NB4 (cell line): ENCODE results near the gene OTOP1.

Experiments
- MYC ChIP-seq: IDR thresholded peaks from 2 replicates; pipeline ENCODE4 v1.6.1; 2011; ENCODE audit warnings: low read depth, low read length
- POLR2A ChIP-seq: IDR thresholded peaks from 2 replicates; pipeline ENCODE4 v1.6.1; 2011; ENCODE audit warnings: mild to moderate bottlenecking; ENCODE audit not compliant: insufficient read length; ENCODE audit errors: extremely low read depth
- TF ChIP-seq, protein P1 (sequence below): IDR thresholded peaks from one replicate; pipeline ENCODE4 v1.5.1; 2012; ENCODE audit warnings: low read depth, low read length

DNA sequence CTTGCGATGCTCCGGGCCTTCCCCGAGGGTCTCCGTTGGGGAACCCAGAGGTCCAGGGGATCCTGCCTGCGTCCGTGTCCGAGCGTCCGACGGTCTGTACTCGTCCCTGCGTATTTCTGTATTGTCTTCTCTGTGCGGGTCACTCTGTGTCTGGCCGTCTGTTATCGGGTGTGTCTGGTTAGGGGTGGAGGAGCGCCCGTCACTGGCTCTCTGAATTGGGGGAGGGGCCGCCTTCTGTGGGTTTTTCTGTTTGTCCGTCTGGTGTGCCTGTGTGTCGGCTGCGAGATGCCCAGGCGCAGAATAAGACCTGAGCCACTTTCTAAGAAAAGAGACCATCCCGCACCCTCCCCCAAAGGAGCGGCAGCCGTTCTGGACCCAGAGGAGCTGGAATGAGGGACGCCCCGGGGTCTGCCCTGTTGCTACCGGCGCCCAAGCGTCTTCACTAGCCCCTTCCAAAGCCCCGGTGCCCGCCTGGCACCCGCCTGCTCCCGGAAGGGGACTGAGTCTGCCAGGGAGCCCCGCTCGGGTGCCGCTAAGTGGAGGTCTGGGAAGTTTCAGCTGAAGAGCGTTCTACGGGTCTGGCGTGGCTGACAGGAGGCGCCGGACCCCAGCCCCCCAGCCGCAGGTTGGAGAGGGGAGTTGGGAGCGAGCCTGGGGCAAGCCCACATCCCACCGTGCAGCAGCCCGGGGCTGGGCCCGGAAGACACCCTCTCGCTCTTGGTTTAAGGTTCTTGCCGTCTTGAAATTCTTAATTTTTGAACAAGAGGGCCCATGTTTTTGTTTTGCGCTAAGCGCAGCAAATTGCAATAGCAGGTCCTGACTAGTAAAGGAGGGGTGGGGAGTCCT lies 1.0 kb upstream of the OTOP1 start:
- TF ChIP-seq, protein P1, sequence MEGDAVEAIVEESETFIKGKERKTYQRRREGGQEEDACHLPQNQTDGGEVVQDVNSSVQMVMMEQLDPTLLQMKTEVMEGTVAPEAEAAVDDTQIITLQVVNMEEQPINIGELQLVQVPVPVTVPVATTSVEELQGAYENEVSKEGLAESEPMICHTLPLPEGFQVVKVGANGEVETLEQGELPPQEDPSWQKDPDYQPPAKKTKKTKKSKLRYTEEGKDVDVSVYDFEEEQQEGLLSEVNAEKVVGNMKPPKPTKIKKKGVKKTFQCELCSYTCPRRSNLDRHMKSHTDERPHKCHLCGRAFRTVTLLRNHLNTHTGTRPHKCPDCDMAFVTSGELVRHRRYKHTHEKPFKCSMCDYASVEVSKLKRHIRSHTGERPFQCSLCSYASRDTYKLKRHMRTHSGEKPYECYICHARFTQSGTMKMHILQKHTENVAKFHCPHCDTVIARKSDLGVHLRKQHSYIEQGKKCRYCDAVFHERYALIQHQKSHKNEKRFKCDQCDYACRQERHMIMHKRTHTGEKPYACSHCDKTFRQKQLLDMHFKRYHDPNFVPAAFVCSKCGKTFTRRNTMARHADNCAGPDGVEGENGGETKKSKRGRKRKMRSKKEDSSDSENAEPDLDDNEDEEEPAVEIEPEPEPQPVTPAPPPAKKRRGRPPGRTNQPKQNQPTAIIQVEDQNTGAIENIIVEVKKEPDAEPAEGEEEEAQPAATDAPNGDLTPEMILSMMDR: no peak
- TF ChIP-seq POLR2A: no peak
- no peak for TF ChIP-seq MYC
